ENCODE results near the gene CMSS1.

The CMSS1 gene

GRCh38 chr3:100141586-100141985 is 323.9 kb downstream of the CMSS1 start:
- no peaks in the 10 kb centered on the region for H3K36me3 ChIP-seq (ENCODE audit: control insufficient read depth, insufficient read depth, low read length)
- no peak overlapping the region for H3K27ac ChIP-seq (ENCODE audit: low read depth, low read length)
- H3K27me3 ChIP-seq (ENCODE audit: control insufficient read depth, insufficient read depth, low read length), result no peaks in the 10 kb centered on the region
- H3K9ac ChIP-seq (ENCODE audit: low read length), result no peak overlapping the region
- no peak overlapping the region for H3K4me3 ChIP-seq (ENCODE audit: low read depth, low read length)
- H3K9me3 ChIP-seq (ENCODE audit: control insufficient read depth, insufficient read depth, low read depth, low read length), result peaks cover 9% of the 10 kb centered on the region
- H3K4me1 ChIP-seq (ENCODE audit: control insufficient read depth, insufficient read depth, low read length), result no peaks in the 10 kb centered on the region

- Histone ChIP-seq H3K4me1 (ENCODE audit: control insufficient read depth, insufficient read depth, low read length) (no peaks in the 10 kb centered on the region), H3K27ac (ENCODE audit: low read depth, low read length) (no peak overlapping the region), H3K9ac (ENCODE audit: low read length) (no peak overlapping the region), H3K36me3 (ENCODE audit: control insufficient read depth, insufficient read depth, low read length) (no peaks in the 10 kb centered on the region), H3K27me3 (ENCODE audit: control insufficient read depth, insufficient read depth, low read length) (no peaks in the 10 kb centered on the region), H3K9me3 (ENCODE audit: control insufficient read depth, insufficient read depth, low read depth, low read length) (peaks cover 9% of the 10 kb centered on the region), H3K4me3 (ENCODE audit: low read depth, low read length) (no peak overlapping the region)
Measured at GRCh38 chr3:100144255-100144866, 326.7 kb downstream of the CMSS1 start.

GRCh38 chr3:100149130-100149529 is 331.5 kb downstream of the CMSS1 start:
- Histone ChIP-seq H3K9ac (ENCODE audit: low read length) (no peak overlapping the region), H3K27ac (ENCODE audit: low read depth, low read length) (no peak overlapping the region), H3K9me3 (ENCODE audit: control insufficient read depth, insufficient read depth, low read depth, low read length) (no peaks in the 10 kb centered on the region; the same call in 1 of the 2 replicates), H3K36me3 (ENCODE audit: control insufficient read depth, insufficient read depth, low read length) (no peaks in the 10 kb centered on the region), H3K27me3 (ENCODE audit: control insufficient read depth, insufficient read depth, low read length) (no peaks in the 10 kb centered on the region), H3K4me3 (ENCODE audit: low read depth, low read length) (no peak overlapping the region), H3K4me1 (ENCODE audit: control insufficient read depth, insufficient read depth, low read length) (peaks cover 3% of the 10 kb centered on the region; the same call in 1 of the 2 replicates)

- no peaks in the 10 kb centered on the region for H3K36me3 ChIP-seq (ENCODE audit: control insufficient read depth, insufficient read depth, low read length)
Measured at GRCh38 chr3:100149713-100150415, 332.2 kb downstream of the CMSS1 start.

DNA sequence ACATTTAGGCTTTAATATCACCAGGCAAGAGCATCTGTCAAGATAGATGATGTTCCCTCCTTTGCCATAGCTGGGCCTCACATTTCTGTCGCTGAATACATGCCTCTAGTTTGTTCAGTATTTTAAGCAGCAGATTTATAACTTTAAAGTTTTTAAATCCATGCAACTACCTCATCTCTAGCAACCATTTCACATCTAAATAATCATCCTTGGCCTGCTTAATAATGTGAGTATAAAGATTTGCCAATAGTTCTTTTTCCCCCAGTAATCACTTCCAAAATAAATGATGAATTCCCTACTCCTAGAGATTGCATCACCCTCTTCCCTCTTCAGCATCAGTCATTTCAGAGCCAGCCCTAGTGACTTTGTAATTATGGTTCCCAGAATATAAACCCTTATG is 332.8 kb downstream of the CMSS1 start:
- Histone ChIP-seq H3K4me1 (ENCODE audit: control insufficient read depth, insufficient read depth, low read length) (peaks cover 3% of the 10 kb centered on the region; the same call in 1 of the 2 replicates), H3K27ac (ENCODE audit: low read depth, low read length) (no peak overlapping the region), H3K9ac (ENCODE audit: low read length) (no peak overlapping the region), H3K36me3 (ENCODE audit: control insufficient read depth, insufficient read depth, low read length) (no peaks in the 10 kb centered on the region), H3K27me3 (ENCODE audit: control insufficient read depth, insufficient read depth, low read length) (no peaks in the 10 kb centered on the region), H3K9me3 (ENCODE audit: control insufficient read depth, insufficient read depth, low read depth, low read length) (peaks cover 6% of the 10 kb centered on the region), H3K4me3 (ENCODE audit: low read depth, low read length) (no peak overlapping the region)

More at GRCh38 chr3:100149713-100150415, 332.2 kb downstream of the CMSS1 start:
- no peaks in the 10 kb centered on the region for H3K9me3 ChIP-seq (ENCODE audit: control insufficient read depth, insufficient read depth, low read depth, low read length)
- peaks cover 3% of the 10 kb centered on the region; the same call in 1 of the 2 replicates for H3K4me1 ChIP-seq (ENCODE audit: control insufficient read depth, insufficient read depth, low read length)
- H3K27ac ChIP-seq (ENCODE audit: low read depth, low read length), result no peak overlapping the region
- no peak overlapping the region for H3K4me3 ChIP-seq (ENCODE audit: low read depth, low read length)
- H3K27me3 ChIP-seq (ENCODE audit: control insufficient read depth, insufficient read depth, low read length), result no peaks in the 10 kb centered on the region
- H3K9ac ChIP-seq (ENCODE audit: low read length), result no peak overlapping the region

DNA sequence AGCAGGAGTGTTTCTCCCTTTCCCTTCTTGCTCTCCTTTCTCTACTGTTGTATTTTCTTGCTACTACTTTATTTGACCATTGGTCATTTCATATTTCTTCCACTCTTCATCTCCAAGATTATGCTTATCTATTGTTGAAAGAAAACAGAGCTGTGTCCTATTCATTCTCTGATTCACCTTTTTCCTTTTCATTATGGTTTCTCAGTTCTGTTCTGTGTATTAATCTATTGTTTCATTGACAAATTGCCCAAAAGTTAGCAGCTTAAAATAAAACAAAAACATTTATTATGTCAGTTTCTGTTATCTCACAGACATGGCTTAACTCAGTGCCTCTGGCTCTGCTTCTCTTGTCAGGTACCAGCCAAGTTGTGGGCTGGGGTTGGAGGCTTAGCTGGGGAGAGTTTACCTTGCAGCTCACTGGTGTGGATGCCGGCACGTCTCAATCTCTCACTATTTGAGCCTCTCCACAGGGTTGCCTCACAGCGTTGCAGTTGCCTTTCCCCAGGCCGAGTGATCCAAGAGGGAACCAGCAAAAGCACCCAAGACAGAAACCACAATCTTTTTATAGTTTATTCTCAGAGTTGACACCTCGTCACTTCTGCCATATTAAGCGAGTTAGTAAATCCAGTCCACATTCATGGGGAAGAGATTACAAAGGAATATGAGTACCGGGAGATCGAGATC is 333.5 kb downstream of the CMSS1 start:
- Histone ChIP-seq H3K9ac (ENCODE audit: low read length) (no peak overlapping the region), H3K36me3 (ENCODE audit: control insufficient read depth, insufficient read depth, low read length) (no peaks in the 10 kb centered on the region), H3K27me3 (ENCODE audit: control insufficient read depth, insufficient read depth, low read length) (no peaks in the 10 kb centered on the region), H3K27ac (ENCODE audit: low read depth, low read length) (no peak overlapping the region), H3K4me1 (ENCODE audit: control insufficient read depth, insufficient read depth, low read length) (peaks cover 3% of the 10 kb centered on the region; the same call in 1 of the 2 replicates), H3K9me3 (ENCODE audit: control insufficient read depth, insufficient read depth, low read depth, low read length) (peaks cover 9% of the 10 kb centered on the region), H3K4me3 (ENCODE audit: low read depth, low read length) (no peak overlapping the region)

GRCh38 chr3:100154171-100154570 is 336.5 kb downstream of the CMSS1 start:
- H3K36me3 ChIP-seq (ENCODE audit: control insufficient read depth, insufficient read depth, low read length), result no peaks in the 10 kb centered on the region
- peaks cover 3% of the 10 kb centered on the region; the same call in 1 of the 2 replicates for H3K4me1 ChIP-seq (ENCODE audit: control insufficient read depth, insufficient read depth, low read length)
- peaks cover 9% of the 10 kb centered on the region for H3K9me3 ChIP-seq (ENCODE audit: control insufficient read depth, insufficient read depth, low read depth, low read length)
- H3K27me3 ChIP-seq (ENCODE audit: control insufficient read depth, insufficient read depth, low read length), result no peaks in the 10 kb centered on the region
- H3K4me3 ChIP-seq (ENCODE audit: low read depth, low read length), result no peak overlapping the region
- no peak overlapping the region for H3K27ac ChIP-seq (ENCODE audit: low read depth, low read length)
- no peak overlapping the region for H3K9ac ChIP-seq (ENCODE audit: low read length)

GRCh38 chr3:100155128-100155527 is 337.5 kb downstream of the CMSS1 start:
- Histone ChIP-seq H3K4me3 (ENCODE audit: low read depth, low read length) (no peak overlapping the region), H3K27me3 (ENCODE audit: control insufficient read depth, insufficient read depth, low read length) (no peaks in the 10 kb centered on the region), H3K9me3 (ENCODE audit: control insufficient read depth, insufficient read depth, low read depth, low read length) (peaks cover 9% of the 10 kb centered on the region), H3K4me1 (ENCODE audit: control insufficient read depth, insufficient read depth, low read length) (no peaks in the 10 kb centered on the region), H3K27ac (ENCODE audit: low read depth, low read length) (no peak overlapping the region), H3K9ac (ENCODE audit: low read length) (no peak overlapping the region), H3K36me3 (ENCODE audit: control insufficient read depth, insufficient read depth, low read length) (0 out of 2 replicates have a peak, but pooled peaks cover under 1% of the 10 kb centered on the region)

DNA sequence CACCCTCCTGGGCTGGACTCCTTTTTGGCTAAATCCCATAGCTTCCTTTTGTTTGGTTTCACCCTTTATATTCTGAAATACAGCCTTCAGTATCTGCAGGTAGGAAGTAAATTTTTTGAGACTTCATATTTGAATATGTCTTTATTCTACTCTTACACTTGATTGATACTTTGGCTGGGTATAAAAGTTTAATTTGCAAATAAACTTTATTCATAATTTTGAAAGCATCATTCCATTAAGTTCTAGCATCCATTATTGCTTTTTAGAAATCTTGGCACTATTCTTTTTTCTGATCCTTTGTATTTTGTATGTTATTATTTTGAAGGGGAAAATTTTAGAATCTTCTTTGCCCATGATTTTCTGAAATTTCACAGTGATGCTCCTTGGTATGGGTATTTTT is 337.9 kb downstream of the CMSS1 start:
- H3K9me3 ChIP-seq (ENCODE audit: control insufficient read depth, insufficient read depth, low read depth, low read length), result peaks cover 9% of the 10 kb centered on the region
- H3K27me3 ChIP-seq (ENCODE audit: control insufficient read depth, insufficient read depth, low read length), result no peaks in the 10 kb centered on the region
- H3K9ac ChIP-seq (ENCODE audit: low read length), result no peak overlapping the region
- H3K27ac ChIP-seq (ENCODE audit: low read depth, low read length), result no peak overlapping the region
- H3K4me3 ChIP-seq (ENCODE audit: low read depth, low read length), result no peak overlapping the region
- H3K4me1 ChIP-seq (ENCODE audit: control insufficient read depth, insufficient read depth, low read length), result no peaks in the 10 kb centered on the region
- H3K36me3 ChIP-seq (ENCODE audit: control insufficient read depth, insufficient read depth, low read length), result 0 out of 2 replicates have a peak, but pooled peaks cover 2% of the 10 kb centered on the region

DNA sequence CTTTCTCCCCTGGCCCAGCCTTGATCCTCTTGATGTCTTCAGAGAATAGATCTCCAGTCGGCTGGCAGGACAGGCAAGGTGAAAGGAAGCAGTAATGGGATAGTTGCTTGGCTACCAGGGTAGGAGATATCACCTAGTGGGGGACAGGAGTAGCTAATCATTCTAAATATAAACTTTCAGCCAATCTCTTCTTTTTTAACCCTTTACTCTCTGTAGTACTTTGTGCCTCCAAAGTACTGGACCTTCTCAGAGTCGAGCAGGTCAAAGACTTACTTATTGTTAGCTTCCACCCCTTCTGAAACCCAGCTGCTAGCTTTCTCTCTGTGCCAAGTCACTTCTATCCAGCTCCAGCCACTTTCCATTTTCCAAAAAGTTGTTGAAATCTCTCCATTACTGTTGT is 340.0 kb downstream of the CMSS1 start:
- no peak overlapping the region for H3K4me3 ChIP-seq (ENCODE audit: low read depth, low read length)
- H3K27ac ChIP-seq (ENCODE audit: low read depth, low read length), result no peak overlapping the region
- no peaks in the 10 kb centered on the region for H3K4me1 ChIP-seq (ENCODE audit: control insufficient read depth, insufficient read depth, low read length)
- H3K36me3 ChIP-seq (ENCODE audit: control insufficient read depth, insufficient read depth, low read length), result 0 out of 2 replicates have a peak, but pooled peaks cover 2% of the 10 kb centered on the region
- H3K9ac ChIP-seq (ENCODE audit: low read length), result no peak overlapping the region
- peaks cover 9% of the 10 kb centered on the region for H3K9me3 ChIP-seq (ENCODE audit: control insufficient read depth, insufficient read depth, low read depth, low read length)
- H3K27me3 ChIP-seq (ENCODE audit: control insufficient read depth, insufficient read depth, low read length), result no peaks in the 10 kb centered on the region

DNA sequence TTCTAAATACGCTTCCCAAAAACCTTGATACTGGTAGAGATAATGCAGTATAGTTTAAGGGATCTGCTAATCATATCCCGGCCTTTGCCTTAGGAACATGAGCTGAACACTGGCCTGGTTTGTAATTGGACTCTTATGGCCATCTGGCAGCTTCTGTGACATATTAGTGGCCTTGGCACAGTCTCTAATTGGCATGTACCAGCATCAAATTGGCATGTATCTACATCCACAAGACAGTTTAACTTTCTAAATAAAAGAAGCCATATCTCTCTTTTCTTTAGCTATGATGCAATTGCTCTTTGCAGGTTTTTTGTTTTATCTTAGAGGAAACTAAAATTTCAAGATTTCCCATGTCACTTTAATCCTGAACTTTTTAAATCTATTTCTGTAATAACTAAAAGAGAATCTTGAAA is 341.3 kb downstream of the CMSS1 start:
- Histone ChIP-seq H3K9ac (ENCODE audit: low read length) (no peak overlapping the region), H3K27me3 (ENCODE audit: control insufficient read depth, insufficient read depth, low read length) (no peaks in the 10 kb centered on the region), H3K4me3 (ENCODE audit: low read depth, low read length) (no peak overlapping the region), H3K27ac (ENCODE audit: low read depth, low read length) (no peak overlapping the region), H3K9me3 (ENCODE audit: control insufficient read depth, insufficient read depth, low read depth, low read length) (peaks cover 9% of the 10 kb centered on the region), H3K36me3 (ENCODE audit: control insufficient read depth, insufficient read depth, low read length) (0 out of 2 replicates have a peak, but pooled peaks cover 2% of the 10 kb centered on the region), H3K4me1 (ENCODE audit: control insufficient read depth, insufficient read depth, low read length) (no peaks in the 10 kb centered on the region)

Data from HUES6 (cell line).